HEK293 (cell line): Measurements from ENCODE around the gene NMNAT1.
A peak's percentile ranks its signal among the peaks of the same experiment; 100 is the strongest.

Source experiments
- BCL11A ChIP-seq: fragments of 450-650 bp; formaldehyde crosslinking; IDR thresholded peaks from 2 replicates; pipeline ENCODE4 v1.5.1; 2016; ENCODE audit warnings: low read depth, missing biosample characterization, missing genetic modification characterization
- EGR2 ChIP-seq: fragments of 450-650 bp; formaldehyde crosslinking; IDR thresholded peaks from 2 replicates; pipeline ENCODE4 v1.5.1; 2016; ENCODE audit warnings: low read depth, missing biosample characterization, missing genetic modification characterization
- OSR2 ChIP-seq: fragments of 450-650 bp; formaldehyde crosslinking; IDR thresholded peaks from 2 replicates; pipeline ENCODE4 v1.5.1; 2016; ENCODE audit warnings: missing biosample characterization, missing genetic modification characterization
- PATZ1 ChIP-seq: fragments of 450-650 bp; formaldehyde crosslinking; IDR thresholded peaks from 2 replicates; pipeline ENCODE4 v1.5.1; 2016; ENCODE audit warnings: missing biosample characterization, missing genetic modification characterization
- PRDM2 ChIP-seq: fragments of 450-650 bp; formaldehyde crosslinking; IDR thresholded peaks from 2 replicates; pipeline ENCODE4 v1.5.1; 2016; ENCODE audit warnings: missing biosample characterization, missing genetic modification characterization, borderline replicate concordance
- REPIN1 ChIP-seq: fragments of 450-650 bp; formaldehyde crosslinking; IDR thresholded peaks from 2 replicates; pipeline ENCODE4 v1.5.1; 2017; ENCODE audit warnings: missing biosample characterization, missing genetic modification characterization, low read depth
- SCRT2 ChIP-seq: fragments of 450-650 bp; formaldehyde crosslinking; IDR thresholded peaks from 2 replicates; pipeline ENCODE4 v1.5.1; 2016; ENCODE audit warnings: missing biosample characterization, missing genetic modification characterization
- SETDB1 ChIP-seq: IDR thresholded peaks from one replicate; pipeline ENCODE4 v1.6.1; 2017; ENCODE audit warnings: mild to moderate bottlenecking, low read length, moderate library complexity, mixed read lengths; ENCODE audit not compliant: insufficient read length
- TRIM28 ChIP-seq: IDR thresholded peaks from 2 replicates; pipeline ENCODE4 v1.6.1; 2011; ENCODE audit warnings: low read length, control low read depth, borderline replicate concordance
- ZBTB6 ChIP-seq: fragments of 450-650 bp; formaldehyde crosslinking; IDR thresholded peaks from 2 replicates; pipeline ENCODE4 v1.5.1; 2017; ENCODE audit warnings: missing biosample characterization, missing genetic modification characterization
- ZNF155 ChIP-seq: fragments of 450-650 bp; formaldehyde crosslinking; IDR thresholded peaks from 2 replicates; pipeline ENCODE4 v1.5.1; 2016; ENCODE audit warnings: missing biosample characterization, missing genetic modification characterization
- ZNF16 ChIP-seq: fragments of 450-650 bp; formaldehyde crosslinking; IDR thresholded peaks from 2 replicates; pipeline ENCODE4 v1.5.1; 2016; ENCODE audit warnings: low read depth, missing biosample characterization, missing genetic modification characterization
- ZNF18 ChIP-seq: fragments of 450-650 bp; formaldehyde crosslinking; IDR thresholded peaks from 2 replicates; pipeline ENCODE4 v1.5.1; 2016; ENCODE audit warnings: missing biosample characterization, missing genetic modification characterization
- ZNF223 ChIP-seq: fragments of 450-650 bp; formaldehyde crosslinking; IDR thresholded peaks from 2 replicates; pipeline ENCODE4 v1.5.1; 2016; ENCODE audit warnings: missing biosample characterization, missing genetic modification characterization
- ZNF324 ChIP-seq: fragments of 450-650 bp; formaldehyde crosslinking; IDR thresholded peaks from 2 replicates; pipeline ENCODE4 v1.5.1; 2016; ENCODE audit warnings: missing biosample characterization, missing genetic modification characterization
- ZNF335 ChIP-seq: fragments of 450-650 bp; formaldehyde crosslinking; conservative IDR thresholded peaks from 2 replicates; pipeline ENCODE4 v1.5.1; 2016; ENCODE audit warnings: missing biosample characterization, missing genetic modification characterization
- ZNF394 ChIP-seq: fragments of 450-650 bp; formaldehyde crosslinking; IDR thresholded peaks from 2 replicates; pipeline ENCODE4 v1.5.1; 2016; ENCODE audit warnings: missing biosample characterization, missing genetic modification characterization, mild to moderate bottlenecking, moderate library complexity, borderline replicate concordance
- ZNF423 ChIP-seq: fragments of 450-650 bp; formaldehyde crosslinking; IDR thresholded peaks from 2 replicates; pipeline ENCODE4 v1.5.1; 2016; ENCODE audit warnings: missing biosample characterization, missing genetic modification characterization
- ZNF449 ChIP-seq: fragments of 450-650 bp; formaldehyde crosslinking; IDR thresholded peaks from 2 replicates; pipeline ENCODE4 v1.5.1; 2017; ENCODE audit warnings: missing biosample characterization, mild to moderate bottlenecking, missing genetic modification characterization, moderate library complexity
- ZNF473 ChIP-seq: fragments of 450-650 bp; formaldehyde crosslinking; IDR thresholded peaks from 2 replicates; pipeline ENCODE4 v1.5.1; 2017; ENCODE audit warnings: missing biosample characterization, missing genetic modification characterization
- ZNF600 ChIP-seq: fragments of 450-650 bp; formaldehyde crosslinking; IDR thresholded peaks from 2 replicates; pipeline ENCODE4 v1.5.1; 2016; ENCODE audit warnings: missing biosample characterization, missing genetic modification characterization
- ZNF747 ChIP-seq: fragments of 450-650 bp; formaldehyde crosslinking; IDR thresholded peaks from 2 replicates; pipeline ENCODE4 v1.5.1; 2016; ENCODE audit warnings: missing biosample characterization, missing genetic modification characterization
- ZNF792 ChIP-seq: fragments of 450-650 bp; formaldehyde crosslinking; IDR thresholded peaks from 2 replicates; pipeline ENCODE4 v1.5.1; 2016; ENCODE audit warnings: missing biosample characterization, missing genetic modification characterization
- ZSCAN30 ChIP-seq: fragments of 450-650 bp; IDR thresholded peaks from 2 replicates; pipeline ENCODE4 v1.5.1; 2018; ENCODE audit warnings: missing biosample characterization, mild to moderate bottlenecking, missing genetic modification characterization, moderate library complexity
- TF ChIP-seq, protein P1 (sequence below): fragments of 450-650 bp; formaldehyde crosslinking; IDR thresholded peaks from 2 replicates; pipeline ENCODE4 v1.5.1; 2016; ENCODE audit warnings: missing biosample characterization, missing genetic modification characterization
- TF ChIP-seq, protein P2 (sequence below): IDR thresholded peaks from 2 replicates; pipeline ENCODE4 v1.6.1; 2011; ENCODE audit warnings: mild to moderate bottlenecking, low read depth, low read length, borderline replicate concordance

Gene NMNAT1

GRCh38 chr1:10033359-10033845, 90.1 kb downstream of the NMNAT1 start (continued):
- TF ChIP-seq ZNF792 (no peak), SCRT2 (tag by site-specific recombination) (no peak), BCL11A (no peak), PRDM2 (tag by site-specific recombination) (no peak), ZNF423 (tag by site-specific recombination) (no peak), ZNF18 (no peak), TRIM28 (peak; percentile 85), ZSCAN30 (tag by site-specific recombination) (no peak), ZNF747 (no peak), ZNF449 (no peak), ZNF223 (tag by site-specific recombination) (no peak), ZNF324 (tag by site-specific recombination) (no peak), ZNF16 (tag by site-specific recombination) (no peak), EGR2 (tag by site-specific recombination) (no peak), REPIN1 (tag by site-specific recombination) (no peak), ZNF473 (tag by site-specific recombination) (no peak), ZNF394 (tag by site-specific recombination) (peak; percentile 41; the same call in 1 of the 2 replicates), PATZ1 (tag by site-specific recombination) (no peak), ZNF155 (tag by site-specific recombination) (no peak), ZBTB6 (no peak), ZNF600 (tag by site-specific recombination) (peak; percentile 18; the same call in 1 of the 2 replicates), SETDB1 (no peak), OSR2 (tag by site-specific recombination) (no peak; the same call in none of the 2 replicates), ZNF335 (peak; percentile 60; the same call in 1 of the 2 replicates)
- TF ChIP-seq, protein P1, sequence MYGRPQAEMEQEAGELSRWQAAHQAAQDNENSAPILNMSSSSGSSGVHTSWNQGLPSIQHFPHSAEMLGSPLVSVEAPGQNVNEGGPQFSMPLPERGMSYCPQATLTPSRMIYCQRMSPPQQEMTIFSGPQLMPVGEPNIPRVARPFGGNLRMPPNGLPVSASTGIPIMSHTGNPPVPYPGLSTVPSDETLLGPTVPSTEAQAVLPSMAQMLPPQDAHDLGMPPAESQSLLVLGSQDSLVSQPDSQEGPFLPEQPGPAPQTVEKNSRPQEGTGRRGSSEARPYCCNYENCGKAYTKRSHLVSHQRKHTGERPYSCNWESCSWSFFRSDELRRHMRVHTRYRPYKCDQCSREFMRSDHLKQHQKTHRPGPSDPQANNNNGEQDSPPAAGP (tag by site-specific recombination): no peak
- TF ChIP-seq, protein P2, sequence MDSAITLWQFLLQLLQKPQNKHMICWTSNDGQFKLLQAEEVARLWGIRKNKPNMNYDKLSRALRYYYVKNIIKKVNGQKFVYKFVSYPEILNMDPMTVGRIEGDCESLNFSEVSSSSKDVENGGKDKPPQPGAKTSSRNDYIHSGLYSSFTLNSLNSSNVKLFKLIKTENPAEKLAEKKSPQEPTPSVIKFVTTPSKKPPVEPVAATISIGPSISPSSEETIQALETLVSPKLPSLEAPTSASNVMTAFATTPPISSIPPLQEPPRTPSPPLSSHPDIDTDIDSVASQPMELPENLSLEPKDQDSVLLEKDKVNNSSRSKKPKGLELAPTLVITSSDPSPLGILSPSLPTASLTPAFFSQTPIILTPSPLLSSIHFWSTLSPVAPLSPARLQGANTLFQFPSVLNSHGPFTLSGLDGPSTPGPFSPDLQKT: no peak
